Retinal pigment epithelial cell (primary cell): ENCODE measurements around the gene B3GNT3.

ENCODE experiments used
- DNase-seq: peaks from one replicate; pipeline ENCODE4 v3.0.0-alpha.2; 2010; ENCODE audit warnings: low read depth
- H3K4me3 ChIP-seq: 2 replicates; pipeline ENCODE4 v1.5.1; 2011; ENCODE audit warnings: mild to moderate bottlenecking, low read length, control low read depth, moderate library complexity
- TF ChIP-seq, protein P1 (sequence below): conservative IDR thresholded peaks from 2 replicates; pipeline ENCODE4 v1.5.1; 2011; ENCODE audit warnings: low read depth, low read length, control low read depth, inconsistent platforms

Gene B3GNT3

DNA sequence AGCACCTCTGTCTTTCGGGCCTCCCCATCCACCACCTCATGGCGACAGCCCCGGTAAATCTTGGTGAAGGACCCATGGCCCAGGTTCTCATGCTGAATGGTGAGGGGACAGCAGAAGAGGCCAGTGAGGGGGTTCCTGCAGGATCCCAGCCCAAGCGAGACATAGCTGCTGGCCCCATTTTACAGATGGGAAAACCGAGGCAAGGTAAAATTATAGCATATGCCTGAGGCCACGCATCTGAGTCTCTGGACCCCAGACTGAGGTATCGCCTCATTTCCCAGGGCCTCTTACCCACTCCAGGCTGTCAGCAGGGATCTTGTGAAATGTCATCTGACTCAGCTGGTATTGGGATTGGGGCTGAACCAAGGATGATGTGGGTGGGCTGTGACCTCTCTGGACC is 43.0 kb downstream of the B3GNT3 start:
- no peak overlapping the region for H3K4me3 ChIP-seq
- TF ChIP-seq, protein P1, sequence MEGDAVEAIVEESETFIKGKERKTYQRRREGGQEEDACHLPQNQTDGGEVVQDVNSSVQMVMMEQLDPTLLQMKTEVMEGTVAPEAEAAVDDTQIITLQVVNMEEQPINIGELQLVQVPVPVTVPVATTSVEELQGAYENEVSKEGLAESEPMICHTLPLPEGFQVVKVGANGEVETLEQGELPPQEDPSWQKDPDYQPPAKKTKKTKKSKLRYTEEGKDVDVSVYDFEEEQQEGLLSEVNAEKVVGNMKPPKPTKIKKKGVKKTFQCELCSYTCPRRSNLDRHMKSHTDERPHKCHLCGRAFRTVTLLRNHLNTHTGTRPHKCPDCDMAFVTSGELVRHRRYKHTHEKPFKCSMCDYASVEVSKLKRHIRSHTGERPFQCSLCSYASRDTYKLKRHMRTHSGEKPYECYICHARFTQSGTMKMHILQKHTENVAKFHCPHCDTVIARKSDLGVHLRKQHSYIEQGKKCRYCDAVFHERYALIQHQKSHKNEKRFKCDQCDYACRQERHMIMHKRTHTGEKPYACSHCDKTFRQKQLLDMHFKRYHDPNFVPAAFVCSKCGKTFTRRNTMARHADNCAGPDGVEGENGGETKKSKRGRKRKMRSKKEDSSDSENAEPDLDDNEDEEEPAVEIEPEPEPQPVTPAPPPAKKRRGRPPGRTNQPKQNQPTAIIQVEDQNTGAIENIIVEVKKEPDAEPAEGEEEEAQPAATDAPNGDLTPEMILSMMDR = no peak
- no peak for DNase-seq

DNA sequence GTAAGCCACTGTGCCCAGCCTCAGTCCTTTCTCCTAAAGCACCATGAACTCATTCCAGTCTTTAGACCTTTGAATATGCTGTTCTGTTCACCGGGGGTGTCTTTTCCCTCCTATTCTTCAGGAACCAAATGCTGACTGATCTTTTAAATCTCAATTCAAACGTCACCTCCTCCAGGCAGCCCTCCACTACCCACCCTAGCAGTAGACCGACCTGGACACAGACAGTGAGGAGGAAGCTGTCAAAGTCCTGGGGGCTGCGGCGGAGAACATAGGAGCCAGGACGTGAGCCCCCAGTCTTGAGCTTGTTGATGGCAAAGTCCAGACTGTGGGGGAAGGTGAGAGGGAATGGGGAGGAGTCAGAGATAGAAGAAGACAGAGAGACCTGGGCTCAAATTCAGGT is 45.1 kb downstream of the B3GNT3 start:
- no peak for DNase-seq
- TF ChIP-seq, protein P1 = no peak
- H3K4me3 ChIP-seq = no peak overlapping the region

DNA sequence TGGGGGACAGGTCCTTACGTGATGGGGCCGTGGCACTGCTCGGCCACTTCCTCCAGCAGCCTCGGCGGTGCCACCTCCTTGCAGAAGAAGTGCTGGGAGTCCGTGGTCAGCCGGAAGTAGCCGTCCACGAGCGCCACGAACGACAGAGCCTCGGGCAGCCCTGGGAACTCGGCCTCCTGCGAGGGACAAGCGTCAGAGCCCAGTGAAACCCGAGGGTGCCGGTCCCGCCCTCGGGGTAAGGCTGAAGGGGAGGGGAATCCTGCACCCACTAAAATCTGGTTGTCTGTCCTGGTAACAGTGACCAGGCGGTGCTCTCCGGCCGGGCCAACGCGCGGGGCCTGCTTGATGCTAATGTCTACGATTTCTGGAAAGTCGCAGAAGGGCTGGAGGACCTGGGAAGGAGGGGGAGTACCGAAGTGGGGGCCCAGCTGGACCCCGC is 46.5 kb downstream of the B3GNT3 start:
- peak overlapping the region; percentile 35 for H3K4me3 ChIP-seq
- TF ChIP-seq, protein P1 = no peak
- no peak for DNase-seq

DNA sequence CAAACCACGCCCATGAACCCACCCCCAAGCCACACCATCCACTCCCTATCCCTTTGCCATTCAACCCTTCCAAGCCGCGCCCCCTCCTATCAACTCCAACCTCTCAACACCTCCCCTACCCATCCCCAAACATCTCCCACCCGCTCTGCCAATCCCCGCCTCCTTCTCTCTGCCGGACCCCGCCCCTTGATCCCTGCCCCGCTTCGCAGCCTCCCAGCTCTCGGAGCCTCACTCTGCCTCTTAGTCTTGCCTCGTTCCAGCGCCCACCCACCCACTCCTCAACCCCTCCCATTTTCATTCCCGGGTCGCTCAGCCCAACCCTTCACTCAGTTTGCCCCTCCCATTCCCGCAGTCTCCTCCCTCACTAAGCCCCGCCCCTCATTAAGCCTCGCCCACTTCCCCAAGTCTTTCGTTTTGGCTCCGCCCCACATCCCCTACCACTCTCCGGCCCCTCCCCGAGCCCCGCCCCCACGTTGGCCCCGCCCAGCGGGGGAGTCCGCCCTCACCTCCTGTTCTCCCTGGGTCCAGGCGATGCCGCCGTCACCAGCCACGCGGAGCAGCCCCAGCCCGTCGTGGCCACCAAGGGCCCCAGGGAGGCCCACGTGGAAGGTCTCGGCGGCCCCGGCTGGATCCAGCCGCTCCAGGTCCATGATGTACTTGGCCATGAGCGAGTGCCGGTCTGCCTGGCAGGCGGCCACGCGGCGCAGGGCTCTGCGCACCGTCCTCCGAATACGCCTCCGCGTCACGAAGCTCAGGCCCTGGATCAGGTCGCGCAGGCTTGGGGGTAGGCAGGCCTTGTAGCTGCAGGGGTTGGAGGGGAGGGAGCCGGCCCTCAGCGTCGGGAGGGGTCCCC is 47.1 kb downstream of the B3GNT3 start:
- no peak for DNase-seq
- TF ChIP-seq, protein P1 = no peak
- peak overlapping the region; percentile 35 for H3K4me3 ChIP-seq

DNA sequence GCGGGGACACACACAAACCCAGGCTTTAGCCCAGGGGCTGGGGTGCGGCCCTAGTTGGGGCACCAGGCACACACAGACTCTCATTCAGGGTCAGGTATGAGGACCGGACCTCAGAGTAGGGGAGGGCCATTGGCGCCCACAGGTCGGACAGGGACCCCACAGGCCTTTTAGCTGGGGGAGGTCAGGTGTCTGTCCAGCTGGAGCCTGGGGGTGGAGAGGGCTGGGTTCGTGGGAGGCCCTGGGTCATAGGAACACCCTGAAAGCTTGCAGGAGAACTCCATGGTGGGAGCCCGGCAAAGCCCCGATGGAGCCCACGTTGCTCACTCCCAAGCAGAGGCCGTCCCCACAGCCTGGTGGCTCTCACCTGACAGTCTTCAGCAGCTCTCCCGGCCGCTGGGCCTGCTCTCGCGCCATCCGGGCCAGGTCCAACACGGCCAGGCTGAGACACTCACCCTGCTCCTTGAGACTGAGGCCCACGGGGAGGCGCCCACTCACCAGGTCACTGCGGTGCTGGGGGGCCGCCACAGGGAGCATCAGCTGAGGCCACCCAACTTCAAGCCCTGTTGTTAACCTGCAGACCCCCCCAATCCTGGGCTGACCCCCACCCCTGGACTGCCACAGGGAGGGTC is 47.8 kb downstream of the B3GNT3 start:
- TF ChIP-seq, protein P1 = no peak
- DNase-seq = no peak
- peak overlapping the region; percentile 30 for H3K4me3 ChIP-seq

DNA sequence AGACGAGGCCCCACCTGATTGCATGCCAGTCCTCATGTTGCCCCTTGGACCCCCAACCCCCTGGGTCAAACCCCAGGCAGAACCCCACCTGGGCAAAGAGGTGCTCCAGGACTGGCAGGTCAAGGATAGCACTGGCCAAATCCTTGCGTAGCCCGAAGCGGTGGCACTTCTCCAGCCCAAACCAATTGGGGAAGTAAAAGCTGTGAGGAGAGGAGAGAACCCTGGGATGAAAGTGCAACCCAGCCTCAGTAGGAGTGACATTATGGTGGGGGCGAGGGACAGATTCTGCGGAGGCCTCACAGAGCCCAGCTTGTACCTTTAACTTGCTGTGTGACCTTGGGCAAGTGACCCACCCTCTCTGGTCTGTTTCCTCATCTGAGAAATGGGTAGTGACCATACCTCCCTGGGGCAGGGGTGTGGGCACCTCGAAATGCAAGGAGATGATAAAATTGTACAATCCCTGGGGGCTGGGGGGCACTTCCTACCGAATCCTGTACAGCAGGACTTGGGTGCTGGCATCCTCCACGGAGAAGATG is 48.4 kb downstream of the B3GNT3 start:
- no peak for DNase-seq
- TF ChIP-seq, protein P1 = no peak
- H3K4me3 ChIP-seq = no peak overlapping the region
